Hepatocyte (in vitro differentiated cells): ENCODE data around the gene POLD4.

Experiments used
- EZH2 ChIP-seq: fragments of 200-600 bp; sonication (generic); IDR thresholded peaks from 2 replicates; pipeline ENCODE4 v1.6.1; 2016; ENCODE audit warnings: antibody characterized with exemption, mild to moderate bottlenecking, borderline replicate concordance
- EZH2phosphoT487 ChIP-seq: fragments of 200-600 bp; sonication (generic); IDR thresholded peaks from one replicate; pipeline ENCODE4 v1.6.1; 2018; ENCODE audit warnings: antibody characterized with exemption, mild to moderate bottlenecking, low read depth, moderate library complexity; ENCODE audit not compliant: unreplicated experiment, severe bottlenecking

DNA sequence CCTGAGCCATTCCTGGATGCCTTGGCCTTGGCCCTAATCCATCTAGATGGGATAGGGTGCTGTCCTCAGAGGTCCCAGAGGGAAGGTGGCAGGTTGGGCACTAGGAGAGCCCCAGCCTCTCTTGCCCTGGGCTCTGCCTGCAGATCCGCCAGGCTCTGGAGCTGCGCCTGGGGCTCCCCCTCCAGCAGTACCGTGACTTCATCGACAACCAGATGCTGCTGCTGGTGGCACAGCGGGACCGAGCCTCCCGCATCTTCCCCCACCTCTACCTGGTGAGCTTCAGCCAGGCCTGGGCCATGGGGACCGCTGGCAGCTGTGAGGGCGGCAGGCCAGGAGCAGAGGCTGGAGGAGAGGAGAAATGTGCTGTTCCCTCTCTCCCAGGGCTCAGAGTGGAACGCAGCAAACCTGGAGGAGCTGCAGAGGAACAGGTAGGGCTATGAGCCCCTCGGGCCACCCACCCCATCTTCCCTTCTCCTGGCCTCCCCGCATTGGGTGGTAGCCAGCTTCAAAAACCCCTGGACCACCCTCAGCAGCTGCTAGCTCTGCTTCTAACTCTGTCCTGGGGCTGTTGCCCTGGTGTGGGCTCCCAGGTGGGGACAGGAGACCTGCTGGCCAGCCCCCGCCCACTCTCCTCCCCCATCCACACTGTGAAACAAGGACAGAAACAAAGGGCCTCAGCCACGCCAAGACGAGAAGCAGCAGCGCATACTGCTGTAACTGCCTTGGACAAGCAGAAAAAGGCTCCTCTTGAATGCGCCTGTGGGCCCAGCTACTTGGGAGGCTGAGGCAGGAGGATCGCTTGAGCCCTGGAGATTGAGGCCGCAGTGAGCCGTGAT is 45.1 kb downstream of the POLD4 start:
- TF ChIP-seq EZH2phosphoT487 (no peak), EZH2 (no peak)
